Hepatocyte (in vitro differentiated cells): Measurements from ENCODE around the gene TRPC4AP.

Source experiments
- EZH2 ChIP-seq: fragments of 200-600 bp; sonication (generic); IDR thresholded peaks from 2 replicates; pipeline ENCODE4 v1.6.1; 2016; ENCODE audit warnings: antibody characterized with exemption, mild to moderate bottlenecking, borderline replicate concordance
- TF ChIP-seq, protein P1 (sequence below): fragments of 200-600 bp; sonication (generic); IDR thresholded peaks from 2 replicates; pipeline ENCODE4 v1.5.1; 2016; ENCODE audit warnings: antibody characterized with exemption, mild to moderate bottlenecking; ENCODE audit not compliant: poor library complexity

DNA sequence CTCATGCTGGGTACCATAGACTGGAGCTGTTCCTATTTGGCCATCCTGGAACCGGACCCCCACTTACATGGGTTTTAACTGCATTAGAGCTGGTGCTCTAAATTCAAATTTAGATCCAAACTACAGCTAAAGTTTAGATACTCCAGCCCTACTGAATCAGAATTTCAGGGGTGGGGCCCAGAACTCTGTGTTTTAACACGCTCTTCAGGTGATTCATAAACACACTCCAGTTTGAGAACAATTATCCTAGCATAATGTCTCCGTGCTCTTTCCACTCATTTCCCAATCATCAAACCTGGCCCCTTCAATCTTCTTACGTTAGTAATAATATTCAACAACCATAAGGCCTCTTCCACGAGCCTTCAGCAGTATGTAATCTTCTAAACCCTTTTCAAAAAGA lies 15.3 kb downstream of the TRPC4AP start:
- TF ChIP-seq, protein P1, sequence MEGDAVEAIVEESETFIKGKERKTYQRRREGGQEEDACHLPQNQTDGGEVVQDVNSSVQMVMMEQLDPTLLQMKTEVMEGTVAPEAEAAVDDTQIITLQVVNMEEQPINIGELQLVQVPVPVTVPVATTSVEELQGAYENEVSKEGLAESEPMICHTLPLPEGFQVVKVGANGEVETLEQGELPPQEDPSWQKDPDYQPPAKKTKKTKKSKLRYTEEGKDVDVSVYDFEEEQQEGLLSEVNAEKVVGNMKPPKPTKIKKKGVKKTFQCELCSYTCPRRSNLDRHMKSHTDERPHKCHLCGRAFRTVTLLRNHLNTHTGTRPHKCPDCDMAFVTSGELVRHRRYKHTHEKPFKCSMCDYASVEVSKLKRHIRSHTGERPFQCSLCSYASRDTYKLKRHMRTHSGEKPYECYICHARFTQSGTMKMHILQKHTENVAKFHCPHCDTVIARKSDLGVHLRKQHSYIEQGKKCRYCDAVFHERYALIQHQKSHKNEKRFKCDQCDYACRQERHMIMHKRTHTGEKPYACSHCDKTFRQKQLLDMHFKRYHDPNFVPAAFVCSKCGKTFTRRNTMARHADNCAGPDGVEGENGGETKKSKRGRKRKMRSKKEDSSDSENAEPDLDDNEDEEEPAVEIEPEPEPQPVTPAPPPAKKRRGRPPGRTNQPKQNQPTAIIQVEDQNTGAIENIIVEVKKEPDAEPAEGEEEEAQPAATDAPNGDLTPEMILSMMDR, result no peak
- TF ChIP-seq EZH2, result no peak
